Tibial nerve (tissue), 4 donors: Measurements from ENCODE around the gene CNGB1. TPM values are rescaled to one million over a fixed set of nuclear protein-coding genes. Genes with fewer than 3 reads are reported as not detected.
"Not testable (repeated sequence)": the region's sequence is repeated elsewhere in the genome, so short reads cannot be mapped to it uniquely, and the experiment has no call there.

Source experiments
- DNase-seq, 2 donors: peaks; one replicate each; pipeline ENCODE4 v3.0.0-alpha.2; 2019; ENCODE audit warnings: low spot score in 2 of 2
- H3K27ac ChIP-seq, 4 donors: fragments of 200-600 bp; sonication (generic) in 3 of 4; one replicate each; pipeline ENCODE4 v1.5.1; 2017 to 2019; ENCODE audit warnings: mild to moderate bottlenecking in 1 of 4
- H3K27me3 ChIP-seq, 2 donors: fragments of 200-600 bp; sonication (generic) in 1 of 2; one replicate each; pipeline versions ENCODE4 v1.5.1 to v1.6.0; 2017 to 2019
- H3K36me3 ChIP-seq, 3 donors: fragments of 200-600 bp; sonication (generic); one replicate each; pipeline ENCODE4 v1.5.1; 2018 to 2019
- H3K4me1 ChIP-seq, 4 donors: fragments of 200-600 bp; sonication (generic) in 3 of 4; one replicate each; pipeline ENCODE4 v1.5.1; 2017 to 2019
- H3K4me3 ChIP-seq, 4 donors: fragments of 200-600 bp; sonication (generic) in 3 of 4; one replicate each; pipeline ENCODE4 v1.5.1; 2017 to 2019; ENCODE audit warnings: mild to moderate bottlenecking in 1 of 4, moderate library complexity in 1 of 4
- H3K9me3 ChIP-seq, 4 donors: fragments of 200-600 bp; sonication (generic) in 3 of 4; one replicate each; pipeline ENCODE4 v1.5.1; 2017 to 2019
- EP300 ChIP-seq, 2 donors: sonication (generic); formaldehyde crosslinking; IDR thresholded peaks; one replicate each; pipeline ENCODE4 v1.6.1; 2017; ENCODE audit warnings: antibody characterized with exemption in 2 of 2, mild to moderate bottlenecking in 1 of 2
- POLR2A ChIP-seq, 2 donors: fragments of 450-650 bp; IDR thresholded peaks; one replicate each; pipeline ENCODE4 v1.6.1; 2017; ENCODE audit warnings: antibody characterized with exemption in 2 of 2, mild to moderate bottlenecking in 2 of 2, moderate library complexity in 2 of 2
- WGBS, 2 donors: methylation state at CpG; one replicate each; pipeline ENCODE4 v1.1.5; 2018; 5-methylcytosine and 5-hydroxymethylcytosine counted together
- total RNA-seq, 4 donors: library from RNA; depleted of rRNA; stranded (reverse); fragments of >200 nt; gene quantifications; one replicate each; pipeline ENCODE4 v1.1.0, GENCODE V29; 2016
- TF ChIP-seq, protein P1 (sequence below), 5 experiments: fragments of 200-600 bp in 3 of 5; fragments of 450-650 bp in 2 of 5; sonication (generic) in 3 of 5; IDR thresholded peaks; one replicate each; pipeline ENCODE4 v1.5.1; 2016 to 2019; ENCODE audit warnings: antibody characterized with exemption in 5 of 5, mild to moderate bottlenecking in 3 of 5, moderate library complexity in 2 of 5

CNGB1 gene
- total RNA-seq, 4 donors from 2014 or later: not detected

DNA sequence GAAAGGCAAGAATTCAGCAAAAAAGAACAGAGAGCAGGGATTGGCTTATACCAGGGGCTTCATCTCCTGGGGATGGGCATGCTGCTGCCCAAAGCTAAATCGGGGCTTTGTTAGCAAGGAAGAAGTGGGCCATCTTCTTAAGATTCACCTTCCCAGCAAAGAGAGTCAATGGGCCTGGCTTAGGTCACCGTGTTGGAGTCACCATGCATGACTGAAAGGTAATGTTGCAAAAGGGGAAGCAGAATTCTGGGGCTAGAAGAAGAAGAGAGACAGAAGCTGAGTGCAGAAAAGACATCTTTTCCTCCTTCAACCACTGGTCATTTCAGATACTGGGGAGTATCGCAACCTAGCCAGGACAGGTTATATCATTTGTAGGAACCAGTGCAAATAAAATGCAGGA, 92.3 kb downstream of the CNGB1 start:
- H3K27ac ChIP-seq: no peak overlapping the region
- TF ChIP-seq POLR2A (IDR thresholded peaks at IDR 0.05): no peak
- no peak for TF ChIP-seq EP300 (IDR thresholded peaks at IDR 0.05)
- TF ChIP-seq, protein P1, sequence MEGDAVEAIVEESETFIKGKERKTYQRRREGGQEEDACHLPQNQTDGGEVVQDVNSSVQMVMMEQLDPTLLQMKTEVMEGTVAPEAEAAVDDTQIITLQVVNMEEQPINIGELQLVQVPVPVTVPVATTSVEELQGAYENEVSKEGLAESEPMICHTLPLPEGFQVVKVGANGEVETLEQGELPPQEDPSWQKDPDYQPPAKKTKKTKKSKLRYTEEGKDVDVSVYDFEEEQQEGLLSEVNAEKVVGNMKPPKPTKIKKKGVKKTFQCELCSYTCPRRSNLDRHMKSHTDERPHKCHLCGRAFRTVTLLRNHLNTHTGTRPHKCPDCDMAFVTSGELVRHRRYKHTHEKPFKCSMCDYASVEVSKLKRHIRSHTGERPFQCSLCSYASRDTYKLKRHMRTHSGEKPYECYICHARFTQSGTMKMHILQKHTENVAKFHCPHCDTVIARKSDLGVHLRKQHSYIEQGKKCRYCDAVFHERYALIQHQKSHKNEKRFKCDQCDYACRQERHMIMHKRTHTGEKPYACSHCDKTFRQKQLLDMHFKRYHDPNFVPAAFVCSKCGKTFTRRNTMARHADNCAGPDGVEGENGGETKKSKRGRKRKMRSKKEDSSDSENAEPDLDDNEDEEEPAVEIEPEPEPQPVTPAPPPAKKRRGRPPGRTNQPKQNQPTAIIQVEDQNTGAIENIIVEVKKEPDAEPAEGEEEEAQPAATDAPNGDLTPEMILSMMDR (IDR thresholded peaks at IDR 0.05): no peak
- H3K36me3 ChIP-seq: no peaks in the 10 kb centered on the region
- DNase-seq: no peak
- peaks cover 0 to 22% of the 10 kb centered on the region in 2 donors for H3K27me3 ChIP-seq
- no peaks in the 10 kb centered on the region for H3K9me3 ChIP-seq
- peaks cover 0 to 2% (median 0%) of the 10 kb centered on the region in 4 donors for H3K4me1 ChIP-seq
- 73 to 85% methylated on average over 3 of the region's 3 CpGs for WGBS, 2 donors
- H3K4me3 ChIP-seq: no peak overlapping the region

DNA sequence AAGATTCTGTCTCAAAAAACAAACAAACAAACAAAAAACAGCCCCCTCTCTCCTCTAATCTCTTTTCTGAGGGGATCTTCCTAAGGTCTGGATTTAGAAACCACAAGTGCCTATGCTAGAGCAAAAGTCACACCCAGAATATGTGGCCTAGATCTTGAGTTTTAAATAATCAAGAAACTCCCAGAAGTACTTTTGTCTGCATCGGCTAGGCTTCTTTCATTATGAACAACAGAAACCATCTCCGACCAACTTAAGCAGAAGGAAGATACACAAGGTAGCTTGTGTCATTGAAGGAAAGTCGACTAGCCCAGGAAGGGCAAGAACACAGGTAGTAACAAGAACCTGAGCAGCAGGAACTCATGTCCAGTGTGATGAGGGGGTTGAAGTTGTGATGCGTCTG, 94.7 kb downstream of the CNGB1 start:
- Histone ChIP-seq H3K4me3 (no peak overlapping the region), H3K4me1 (no peaks in the 10 kb centered on the region), H3K27me3 (peaks cover 0 to 23% of the 10 kb centered on the region in 2 donors), H3K9me3 (no peaks in the 10 kb centered on the region), H3K36me3 (no peaks in the 10 kb centered on the region), H3K27ac (no peak overlapping the region)
- no peak for DNase-seq
- WGBS, 2 donors: 80 to 82% methylated on average over 4 of the region's 4 CpGs
- TF ChIP-seq POLR2A (IDR thresholded peaks at IDR 0.05): no peak
- TF ChIP-seq EP300 (IDR thresholded peaks at IDR 0.05): no peak
- TF ChIP-seq, protein P1 (IDR thresholded peaks at IDR 0.05): no peak

GRCh38 chr16:57875347-57875746, 95.6 kb downstream of the CNGB1 start:
- DNase-seq: no peak
- Histone ChIP-seq H3K27ac (no peak overlapping the region), H3K27me3 (peaks cover 0 to 23% of the 10 kb centered on the region in 2 donors), H3K9me3 (no peaks in the 10 kb centered on the region), H3K36me3 (no peaks in the 10 kb centered on the region), H3K4me3 (no peak overlapping the region), H3K4me1 (no peaks in the 10 kb centered on the region)
- TF ChIP-seq POLR2A (IDR thresholded peaks at IDR 0.05) (no peak), EP300 (IDR thresholded peaks at IDR 0.05) (no peak)
- TF ChIP-seq, protein P1 (IDR thresholded peaks at IDR 0.05): no peak
- WGBS, 2 donors: 57 to 67% methylated on average over 5 of the region's 5 CpGs

GRCh38 chr16:57873218-57873617, 97.7 kb downstream of the CNGB1 start:
- Histone ChIP-seq H3K27ac (no peak overlapping the region), H3K36me3 (no peaks in the 10 kb centered on the region), H3K9me3 (no peaks in the 10 kb centered on the region), H3K4me1 (no peaks in the 10 kb centered on the region), H3K27me3 (peaks cover 0 to 23% of the 10 kb centered on the region in 2 donors), H3K4me3 (no peak overlapping the region)
- DNase-seq: no peak
- WGBS, 2 donors: 19 to 27% methylated on average over 11 of the region's 11 CpGs
- TF ChIP-seq POLR2A (IDR thresholded peaks at IDR 0.05) (no peak), EP300 (IDR thresholded peaks at IDR 0.05) (no peak)
- TF ChIP-seq, protein P1 (IDR thresholded peaks at IDR 0.05): no peak

DNA sequence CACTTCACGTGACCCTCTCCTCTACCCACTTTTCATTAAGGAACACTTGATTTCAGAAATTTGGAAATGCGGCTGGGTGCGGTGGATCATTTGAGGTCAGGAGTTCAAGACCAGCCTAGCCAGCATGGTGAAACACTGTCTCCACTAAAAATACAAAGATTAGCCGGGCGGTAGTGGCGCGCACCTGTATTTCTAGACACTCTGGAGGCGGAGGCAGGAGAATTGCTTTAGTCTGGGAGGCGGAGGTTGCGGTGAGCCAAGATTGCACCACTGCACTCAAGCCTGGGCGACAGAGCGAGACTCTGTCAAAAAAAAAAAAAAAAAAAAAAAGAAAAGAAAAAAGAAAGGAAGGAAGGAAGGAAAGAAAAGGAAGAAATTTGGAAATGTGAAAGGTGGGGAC, 98.2 kb downstream of the CNGB1 start:
- H3K9me3 ChIP-seq, H3K4me1 ChIP-seq, H3K4me3 ChIP-seq, H3K27ac ChIP-seq, H3K36me3 ChIP-seq, DNase-seq: not testable (repeated sequence)
- H3K27me3 ChIP-seq: peaks cover 0 to 23% of the 10 kb centered on the region in 2 donors
- 92 to 95% methylated on average over 10 to 12 of the region's 12 CpGs for WGBS, 2 donors

- 56 to 57% methylated on average over 1 of the region's 1 CpG for WGBS, 2 donors
- H3K4me3 ChIP-seq: no peak overlapping the region
- TF ChIP-seq EP300 (IDR thresholded peaks at IDR 0.05): no peak
- TF ChIP-seq, protein P1 (IDR thresholded peaks at IDR 0.05): no peak
- TF ChIP-seq POLR2A (IDR thresholded peaks at IDR 0.05): no peak
Measured at GRCh38 chr16:57871456-57871855, 99.5 kb downstream of the CNGB1 start.

More at GRCh38 chr16:57871456-57871855, 99.5 kb downstream of the CNGB1 start:
- Histone ChIP-seq H3K36me3 (no peaks in the 10 kb centered on the region), H3K27me3 (peaks cover 0 to 23% of the 10 kb centered on the region in 2 donors), H3K9me3 (no peaks in the 10 kb centered on the region), H3K4me1 (no peaks in the 10 kb centered on the region), H3K27ac (no peak overlapping the region)
- DNase-seq: no peak
